IPS DF 6.9 (cell line): ENCODE data around the gene CXCL3.

Experiments
- DNase-seq: peaks from one replicate; pipeline ENCODE4 v3.0.0-alpha.2; 2013; ENCODE audit warnings: low read depth, low spot score
- H3K27ac ChIP-seq: one replicate; pipeline ENCODE4 v1.5.1; 2013; ENCODE audit warnings: low read length, control low read depth
- H3K27me3 ChIP-seq: 2 replicates; pipeline ENCODE4 v1.6.1; 2013; ENCODE audit warnings: mild to moderate bottlenecking, low read length; ENCODE audit not compliant: control insufficient read depth, insufficient read depth
- H3K36me3 ChIP-seq: 2 replicates; pipeline ENCODE4 v1.6.1; 2013; ENCODE audit warnings: low read length; ENCODE audit not compliant: control insufficient read depth, insufficient read depth
- H3K4me1 ChIP-seq: 2 replicates; pipeline ENCODE4 v1.6.1; 2013; ENCODE audit warnings: low read length; ENCODE audit not compliant: control insufficient read depth, insufficient read depth
- H3K4me3 ChIP-seq: 2 replicates; pipeline ENCODE4 v1.5.1; 2013; ENCODE audit warnings: mild to moderate bottlenecking, low read length
- H3K9me3 ChIP-seq: 2 replicates; pipeline ENCODE4 v1.6.1; 2013; ENCODE audit warnings: low read length, inconsistent platforms; ENCODE audit not compliant: control insufficient read depth, insufficient read depth
- WGBS: extraction: QIAGEN DNeasy Blood & Tissue Kit; methylation state at CpG from one replicate; pipeline ENCODE4 v1.1.7; 2013; ENCODE audit warnings: mixed read lengths, missing lambda C conversion rate; ENCODE audit not compliant: insufficient read length, insufficient coverage; 5-methylcytosine and 5-hydroxymethylcytosine counted together

CXCL3 gene

DNA sequence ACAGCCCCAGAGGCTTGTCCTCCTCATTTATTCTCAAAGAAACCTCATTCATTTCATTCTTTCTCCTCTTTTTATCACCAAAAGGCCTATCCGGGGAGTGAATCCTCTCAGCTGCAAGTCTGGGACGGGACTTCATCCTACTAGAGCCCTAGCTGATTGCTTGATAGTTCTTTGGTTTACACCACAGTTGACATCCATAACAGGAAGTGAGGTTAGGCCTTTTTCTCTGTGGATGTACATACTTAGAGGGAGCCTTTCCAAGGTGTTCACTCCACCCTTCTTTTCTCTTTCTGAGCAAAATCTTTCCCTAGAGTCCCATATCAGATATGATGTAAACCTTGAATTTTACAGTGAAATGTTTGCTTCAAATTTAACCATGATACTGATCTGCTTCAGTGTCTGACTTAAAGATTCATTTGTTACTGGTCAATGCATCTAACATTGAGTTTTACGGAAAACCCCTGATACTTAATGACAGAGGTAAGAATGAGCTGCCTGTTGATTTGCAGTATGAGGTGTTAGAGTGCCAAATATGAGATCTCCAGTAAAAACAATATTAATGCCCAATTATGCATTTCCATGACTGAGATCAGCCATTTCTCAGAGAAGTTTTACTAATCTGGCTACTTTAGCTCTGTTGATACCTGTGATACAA lies 23.2 kb downstream of the CXCL3 start:
- no peak for DNase-seq
- no peaks in the 10 kb centered on the region for H3K27me3 ChIP-seq

DNA sequence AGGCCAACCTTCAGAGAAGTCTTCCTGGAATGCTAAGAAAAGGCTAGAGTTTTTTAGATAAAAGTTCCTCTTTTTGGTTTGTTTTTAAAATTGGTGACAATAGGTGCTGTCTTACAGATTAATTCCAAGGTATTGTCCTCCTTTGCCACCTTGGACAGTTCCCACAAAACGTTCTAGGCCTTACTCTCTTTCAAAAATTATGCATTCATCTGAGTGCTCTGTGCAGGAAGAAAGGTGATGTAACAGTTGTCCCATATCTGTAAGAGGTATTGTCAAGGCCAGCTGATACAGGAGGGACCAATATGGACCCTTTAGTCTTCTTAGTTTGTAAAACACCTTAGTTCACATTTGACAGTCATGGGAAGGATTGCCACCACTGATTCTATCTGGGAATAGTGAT lies 24.2 kb downstream of the CXCL3 start:
- Histone ChIP-seq H3K4me3 (no peak overlapping the region), H3K36me3 (no peaks in the 10 kb centered on the region), H3K4me1 (no peaks in the 10 kb centered on the region), H3K9me3 (no peaks in the 10 kb centered on the region), H3K27ac (no peak overlapping the region), H3K27me3 (no peaks in the 10 kb centered on the region)
- no peak for DNase-seq
- no CpG with 5 or more reads among the region's 1 CpG for WGBS

More for the DNA sequence above, 23.2 kb downstream of the CXCL3 start:
- no peaks in the 10 kb centered on the region for H3K9me3 ChIP-seq
- no peaks in the 10 kb centered on the region for H3K36me3 ChIP-seq
- WGBS, result no CpG with 5 or more reads among the region's 3 CpGs
- H3K4me1 ChIP-seq, result no peaks in the 10 kb centered on the region
- H3K27ac ChIP-seq, result no peak overlapping the region
- H3K4me3 ChIP-seq, result no peak overlapping the region

DNA sequence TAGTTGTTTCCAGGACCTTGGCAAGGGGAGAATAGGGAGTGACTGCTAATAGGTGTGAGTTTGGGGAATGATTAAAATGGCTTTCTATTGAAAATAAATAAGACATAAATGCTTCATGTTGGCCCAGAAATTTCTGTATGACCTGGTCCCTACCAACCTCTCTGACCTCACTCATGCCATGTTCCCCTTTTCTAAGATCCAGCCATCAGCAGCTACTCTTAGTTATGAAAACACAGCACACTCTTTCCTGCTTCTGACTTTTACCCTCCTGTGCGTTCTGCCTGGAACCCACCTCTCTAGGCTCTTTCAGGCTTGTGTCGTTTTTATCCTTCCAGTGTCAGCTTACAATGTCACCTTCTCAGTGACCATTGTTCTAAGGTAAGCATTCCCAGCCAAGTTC lies 25.2 kb downstream of the CXCL3 start:
- DNase-seq, result no peak
- H3K9me3 ChIP-seq, result no peaks in the 10 kb centered on the region
- no peaks in the 10 kb centered on the region for H3K36me3 ChIP-seq
- WGBS, result no CpG with 5 or more reads among the region's 2 CpGs
- no peaks in the 10 kb centered on the region for H3K4me1 ChIP-seq
- H3K27ac ChIP-seq, result no peak overlapping the region
- H3K27me3 ChIP-seq, result no peaks in the 10 kb centered on the region
- no peak overlapping the region for H3K4me3 ChIP-seq

DNA sequence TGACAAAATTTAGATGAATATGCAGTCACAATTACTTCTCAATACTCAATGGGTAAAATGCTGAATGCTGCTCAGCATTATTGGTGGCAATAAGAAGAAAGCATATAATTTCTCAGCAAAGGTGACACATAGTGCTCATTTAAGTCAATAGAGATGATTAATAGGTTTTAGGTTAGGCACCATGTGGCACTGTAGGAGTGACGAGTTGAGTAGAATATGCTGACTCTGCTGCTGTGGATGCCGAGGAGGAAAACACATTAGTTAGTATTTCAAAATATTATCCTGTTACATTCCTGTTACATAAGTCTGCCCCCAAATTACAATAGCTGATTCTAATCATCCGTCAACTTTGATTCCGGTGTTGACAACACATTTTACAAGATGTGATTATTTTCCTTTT lies 26.4 kb downstream of the CXCL3 start:
- Histone ChIP-seq H3K27ac (no peak overlapping the region), H3K27me3 (no peaks in the 10 kb centered on the region), H3K4me1 (no peaks in the 10 kb centered on the region), H3K36me3 (0 out of 2 replicates have a peak, but pooled peaks cover 3% of the 10 kb centered on the region), H3K9me3 (no peaks in the 10 kb centered on the region), H3K4me3 (no peak overlapping the region)
- WGBS, result no CpG with 5 or more reads among the region's 4 CpGs
- no peak for DNase-seq

DNA sequence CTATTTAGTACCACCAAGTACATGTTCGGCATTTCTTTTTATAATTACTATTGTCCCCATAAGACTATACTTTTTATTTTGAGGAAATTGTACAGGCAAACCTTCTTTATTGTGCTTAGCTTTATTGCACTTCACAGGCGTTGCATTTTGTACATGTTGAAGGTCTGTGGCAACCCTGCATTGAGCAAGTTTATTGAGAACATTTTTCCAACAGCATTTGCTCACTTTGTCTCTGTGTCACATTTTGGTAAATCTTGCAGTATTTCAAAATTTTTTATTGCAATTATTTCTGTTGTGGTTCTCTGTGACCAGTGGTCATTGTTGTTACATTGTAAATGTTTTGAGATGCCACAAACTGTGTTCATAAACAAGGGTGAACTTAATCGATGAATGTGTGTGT lies 29.2 kb downstream of the CXCL3 start:
- H3K27me3 ChIP-seq, result no peaks in the 10 kb centered on the region
- H3K9me3 ChIP-seq, result no peaks in the 10 kb centered on the region
- no peak for DNase-seq
- H3K36me3 ChIP-seq, result 0 out of 2 replicates have a peak, but pooled peaks cover 3% of the 10 kb centered on the region
- H3K4me3 ChIP-seq, result no peak overlapping the region
- no peaks in the 10 kb centered on the region for H3K4me1 ChIP-seq
- WGBS, result no CpG with 5 or more reads among the region's 3 CpGs
- H3K27ac ChIP-seq, result no peak overlapping the region

DNA sequence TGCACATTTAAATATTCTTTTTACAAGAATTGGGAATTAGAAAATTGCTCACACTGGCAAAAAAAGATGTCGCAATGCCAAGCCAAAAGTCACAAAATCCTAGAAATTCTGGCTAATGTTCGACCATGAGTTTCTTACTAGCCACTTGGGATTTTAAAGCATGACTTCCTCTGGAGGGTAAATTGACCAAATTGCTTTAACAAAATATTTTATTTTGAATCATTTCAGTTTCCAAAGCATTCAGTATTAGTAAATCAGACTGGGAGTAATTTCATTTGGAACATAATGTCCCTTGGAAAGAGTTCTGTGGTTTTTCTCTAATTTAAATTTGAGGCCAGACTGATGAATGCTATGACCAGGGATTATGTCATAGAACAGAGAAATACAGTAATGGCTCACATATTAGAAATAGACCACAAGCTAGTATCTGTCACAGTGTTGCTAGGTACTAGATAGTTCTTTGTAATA lies 32.4 kb downstream of the CXCL3 start:
- H3K4me1 ChIP-seq, result no peaks in the 10 kb centered on the region
- no peak overlapping the region for H3K4me3 ChIP-seq
- H3K27ac ChIP-seq, result no peak overlapping the region
- H3K36me3 ChIP-seq, result 0 out of 2 replicates have a peak, but pooled peaks cover 3% of the 10 kb centered on the region
- DNase-seq, result no peak
- no CpG with 5 or more reads among the region's 2 CpGs for WGBS
- H3K9me3 ChIP-seq, result no peaks in the 10 kb centered on the region
- no peaks in the 10 kb centered on the region for H3K27me3 ChIP-seq

DNA sequence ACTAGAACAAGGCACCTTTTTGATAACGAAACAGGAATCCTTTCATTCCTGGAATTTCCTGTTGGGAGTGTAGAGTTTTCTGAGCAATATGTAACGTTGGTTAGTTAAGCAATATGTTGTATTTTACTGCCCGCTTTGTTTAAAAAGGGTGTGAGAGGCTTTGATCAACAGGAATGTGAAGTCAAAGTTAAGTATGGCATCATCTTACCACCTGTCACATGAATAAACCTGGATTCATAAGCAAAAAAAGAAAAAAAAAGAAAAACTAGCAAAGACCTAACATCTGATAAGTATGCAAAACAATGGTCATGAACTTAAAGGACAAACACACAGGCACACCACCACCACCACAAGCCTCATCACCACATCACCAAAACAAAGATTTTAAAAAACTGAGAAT lies 33.0 kb downstream of the CXCL3 start:
- DNase-seq, result no peak
- H3K27me3 ChIP-seq, result no peaks in the 10 kb centered on the region
- H3K27ac ChIP-seq, result no peak overlapping the region
- H3K4me1 ChIP-seq, result no peaks in the 10 kb centered on the region
- WGBS, result no CpG with 5 or more reads among the region's 3 CpGs
- no peak overlapping the region for H3K4me3 ChIP-seq
- H3K9me3 ChIP-seq, result no peaks in the 10 kb centered on the region
- 0 out of 2 replicates have a peak, but pooled peaks cover 3% of the 10 kb centered on the region for H3K36me3 ChIP-seq

DNA sequence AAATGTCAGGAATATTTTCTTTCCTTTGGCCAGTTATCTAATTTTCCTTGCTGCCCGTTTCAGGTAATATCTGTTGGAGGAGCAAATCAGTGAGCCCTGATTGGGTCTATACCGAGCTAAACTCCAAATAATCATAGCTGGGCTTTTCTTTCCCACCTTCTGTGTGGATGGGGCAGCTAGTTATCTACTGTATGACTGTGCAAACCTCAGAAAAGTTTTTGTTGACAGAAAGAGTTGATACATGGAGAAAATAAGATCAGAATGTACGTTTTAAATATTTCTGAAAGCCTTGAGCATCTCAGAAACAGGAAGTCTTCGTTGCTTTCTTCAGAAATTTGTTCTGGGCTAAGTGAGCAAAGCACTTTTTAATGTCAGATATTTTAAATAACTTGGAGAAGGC lies 33.8 kb downstream of the CXCL3 start:
- Histone ChIP-seq H3K27ac (no peak overlapping the region), H3K36me3 (0 out of 2 replicates have a peak, but pooled peaks cover 3% of the 10 kb centered on the region), H3K9me3 (no peaks in the 10 kb centered on the region), H3K4me1 (no peaks in the 10 kb centered on the region), H3K4me3 (no peak overlapping the region), H3K27me3 (no peaks in the 10 kb centered on the region)
- no peak for DNase-seq
- no CpG with 5 or more reads among the region's 4 CpGs for WGBS

DNA sequence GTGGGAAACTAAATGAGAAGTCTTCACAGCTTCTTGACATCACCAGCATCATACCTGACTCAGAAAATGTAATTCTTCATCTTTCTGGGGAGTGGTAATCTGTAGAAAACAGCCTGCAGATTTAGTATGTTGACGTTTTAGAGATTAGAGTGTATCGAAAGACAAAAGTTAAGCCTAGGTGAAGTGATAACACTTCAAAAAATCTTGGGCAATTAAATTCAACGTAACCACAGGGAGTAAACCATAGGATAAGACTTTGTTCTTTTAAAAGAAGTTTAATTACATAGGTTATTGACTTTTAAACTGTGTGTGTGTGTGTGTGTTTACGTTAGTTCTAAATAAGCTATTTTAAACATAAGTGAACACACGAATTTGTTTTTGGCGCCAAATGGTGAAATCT lies 38.2 kb downstream of the CXCL3 start:
- 100% methylated on average over 2 of the region's 6 CpGs for WGBS
- DNase-seq, result no peak
- H3K4me1 ChIP-seq, result peaks cover 4% of the 10 kb centered on the region; the same call in 1 of the 2 replicates
- H3K36me3 ChIP-seq, result no peaks in the 10 kb centered on the region
- no peaks in the 10 kb centered on the region for H3K9me3 ChIP-seq
- H3K4me3 ChIP-seq, result no peak overlapping the region
- H3K27me3 ChIP-seq, result no peaks in the 10 kb centered on the region
- no peak overlapping the region for H3K27ac ChIP-seq

DNA sequence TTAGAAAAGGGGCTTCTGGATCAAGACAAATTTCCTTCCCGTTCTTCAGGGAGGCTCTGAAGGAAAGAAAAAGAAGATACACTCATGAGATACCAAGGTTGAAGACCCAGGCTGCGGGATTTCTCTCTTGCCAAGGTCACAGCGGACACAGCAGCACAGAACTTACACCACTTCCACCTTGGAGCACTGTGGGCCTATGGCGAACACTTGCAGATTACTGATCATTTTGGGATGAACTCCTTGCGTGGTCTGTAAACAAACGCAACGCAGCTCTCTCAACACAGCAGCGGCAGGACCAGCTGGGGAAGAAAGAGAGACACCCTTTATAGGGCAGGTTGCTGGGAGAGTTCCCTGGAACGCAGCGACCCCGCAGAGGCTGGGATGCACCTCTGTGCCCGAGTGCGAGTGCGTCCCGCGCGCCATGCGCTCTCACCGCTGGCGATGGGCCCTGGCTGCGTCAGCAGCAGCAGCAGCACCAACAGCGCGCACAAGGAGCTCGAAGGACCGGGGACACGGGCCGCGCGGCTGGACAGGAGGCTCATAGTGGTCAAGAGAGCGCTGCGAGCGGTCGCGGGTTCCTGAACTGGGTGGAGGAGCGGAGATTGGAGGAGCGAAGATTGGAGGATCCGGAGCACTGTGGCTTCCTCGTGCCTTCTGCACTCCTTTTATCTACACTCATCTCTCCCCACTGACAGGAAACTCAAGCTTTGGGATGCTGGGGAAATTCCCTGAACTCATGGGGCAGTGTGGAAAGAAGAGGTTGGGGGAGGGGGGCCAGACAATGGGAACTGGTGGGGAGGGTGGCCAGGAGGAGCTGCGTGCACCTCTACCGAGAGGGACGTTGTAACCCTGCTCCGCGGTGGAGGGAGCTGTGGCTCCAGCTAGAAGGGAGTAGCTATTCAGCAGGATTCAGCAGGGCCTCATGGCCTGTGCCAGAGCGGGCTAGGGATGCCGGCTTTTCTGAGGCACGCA lies 40.2 kb downstream of the CXCL3 start, which contains the start of gene CXCL5:
TSS of gene CXCL5 (minus strand) at position 638 of the 972 bp plus-strand sequence. CDS start at position 542, 96 bp downstream.
- Histone ChIP-seq H3K27me3 (no peaks in the 10 kb centered on the region), H3K4me1 (peaks cover 4% of the 10 kb centered on the region; the same call in 1 of the 2 replicates), H3K4me3 (peak within 1 kb of the TSS; percentile 15; the same call in 1 of the 2 replicates), H3K9me3 (no peaks in the 10 kb centered on the region), H3K27ac (no peak within 1 kb of the TSS), H3K36me3 (no peaks in the 10 kb centered on the region)
- no CpG with 5 or more reads among the region's 46 CpGs for WGBS
- DNase-seq, result peak; percentile 50
